SK-N-SH (cell line): Measurements from ENCODE around the gene PPP5C. TPM values are rescaled to one million over a fixed set of nuclear protein-coding genes. Genes with fewer than 3 reads are reported as not detected.

Experiments used
- CTCF ChIA-PET: fragments of 300-600, 350-600 bp; formaldehyde crosslinking; extraction: SDS; loops from one replicate; lab custom pipeline; 2021; lab: Yijun Ruan, JAX
- POLR2A ChIA-PET: fragments of 350-600 bp; sonication (Branson Sonifier 250); formaldehyde crosslinking; extraction: SDS; loops from one replicate; lab custom pipeline; 2020; ENCODE audit warnings: antibody characterized with exemption, inconsistent platforms; lab: Yijun Ruan, JAX
- DNase-seq: peaks from one replicate; pipeline ENCODE4 v3.0.0; 2012
- H2AFZ ChIP-seq: fragments of 200-600 bp; sonication (generic); 2 replicates; pipeline ENCODE4 v1.8.1; 2016; ENCODE audit warnings: antibody characterized with exemption, mild to moderate bottlenecking, low read depth
- H3F3A ChIP-seq: fragments of 200-600 bp; sonication (generic); replicated peaks from 2 replicates; pipeline ENCODE3; 2016; ENCODE audit warnings: antibody characterized with exemption, mild to moderate bottlenecking; ENCODE audit not compliant: insufficient read depth
- H3K27ac ChIP-seq, 2 experiments: fragments of 200-500 bp in 1 of 2; fragments of 200-600 bp in 1 of 2; sonication (Bioruptor generic) in 1 of 2; sonication (generic), shearing (Covaris generic) in 1 of 2; 2 replicates each; pipeline versions ENCODE4 v1.5.1 to v1.6.1; 2014 to 2016; ENCODE audit warnings: low read depth in 2 of 2, inconsistent platforms in 1 of 2, low read length in 1 of 2, mild to moderate bottlenecking in 1 of 2, mixed read lengths in 1 of 2
- H3K27me3 ChIP-seq: fragments of 200-600 bp; sonication (generic), shearing (Covaris generic); 2 replicates; pipeline ENCODE4 v1.6.1; 2016; ENCODE audit warnings: mixed run types; ENCODE audit not compliant: insufficient read depth
- H3K36me3 ChIP-seq, 2 experiments: fragments of 200-500 bp in 1 of 2; fragments of 200-600 bp in 1 of 2; sonication (Bioruptor generic) in 1 of 2; sonication (generic) in 1 of 2; replicated peaks in 1 of 2; 2 replicates each; pipeline versions ENCODE3 to v1.5.1; 2014 to 2016; ENCODE audit warnings: low read length in 1 of 2, mild to moderate bottlenecking in 1 of 2; ENCODE audit not compliant: insufficient read depth in 2 of 2, control insufficient read depth in 1 of 2
- H3K4me1 ChIP-seq, 2 experiments: fragments of 200-500 bp in 1 of 2; fragments of 200-600 bp in 1 of 2; sonication (Bioruptor generic) in 1 of 2; sonication (generic), shearing (Covaris generic) in 1 of 2; 2 replicates each; pipeline versions ENCODE4 v1.5.1 to v1.6.1; 2014 to 2016; ENCODE audit warnings: low read depth in 1 of 2, low read length in 1 of 2, mixed run types in 1 of 2; ENCODE audit not compliant: insufficient read depth in 2 of 2, control insufficient read depth in 1 of 2
- H3K4me2 ChIP-seq: fragments of 200-600 bp; sonication (generic), shearing (Covaris generic); 2 replicates; pipeline ENCODE4 v1.6.1; 2017; ENCODE audit warnings: mixed run types
- H3K4me3 ChIP-seq, 2 experiments: fragments of 200-500 bp in 1 of 2; fragments of 200-600 bp in 1 of 2; sonication (Bioruptor generic) in 1 of 2; sonication (generic), shearing (Covaris generic) in 1 of 2; 2 replicates each; pipeline versions ENCODE4 v1.5.1 to v1.8.1; 2014 to 2016; ENCODE audit warnings: low read depth in 2 of 2, inconsistent platforms in 1 of 2, low read length in 1 of 2, mild to moderate bottlenecking in 1 of 2, mixed read lengths in 1 of 2, moderate library complexity in 1 of 2
- H3K79me2 ChIP-seq: fragments of 200-600 bp; sonication (generic); 2 replicates; pipeline ENCODE4 v1.8.1; 2017; ENCODE audit warnings: mild to moderate bottlenecking; ENCODE audit not compliant: insufficient read depth
- H3K9ac ChIP-seq: fragments of 200-600 bp; sonication (generic); 2 replicates; pipeline ENCODE4 v1.6.1; 2017; ENCODE audit warnings: mixed run types
- H3K9me2 ChIP-seq: fragments of 200-600 bp; sonication (generic); 2 replicates; pipeline ENCODE4 v1.6.1; 2017; ENCODE audit warnings: mixed run types
- H3K9me3 ChIP-seq: fragments of 200-600 bp; sonication (generic); 2 replicates; pipeline ENCODE4 v1.6.1; 2017; ENCODE audit warnings: mixed run types, mild to moderate bottlenecking, moderate library complexity
- H4K20me1 ChIP-seq: fragments of 200-600 bp; sonication (generic); 2 replicates; pipeline ENCODE4 v1.6.1; 2017; ENCODE audit warnings: mild to moderate bottlenecking, mixed run types; ENCODE audit not compliant: insufficient read depth
- CHD2 ChIP-seq: fragments of 150-350 bp; IDR thresholded peaks from 2 replicates; pipeline ENCODE4 v1.6.1; 2018; ENCODE audit warnings: low read length; ENCODE audit not compliant: partially characterized antibody
- ELF1 ChIP-seq: IDR thresholded peaks from 2 replicates; pipeline ENCODE4 v1.4.0; 2012
- GABPA ChIP-seq: IDR thresholded peaks from 2 replicates; pipeline ENCODE4 v1.4.0; 2012; ENCODE audit warnings: low read depth, mild to moderate bottlenecking
- IRF3 ChIP-seq: fragments of 150-350 bp; IDR thresholded peaks from 2 replicates; pipeline ENCODE4 v1.6.1; 2016; ENCODE audit warnings: mild to moderate bottlenecking, low read depth, low read length
- MAX ChIP-seq: IDR thresholded peaks from 2 replicates; pipeline ENCODE4 v1.4.0; 2012; ENCODE audit warnings: low read depth
- NRF1 ChIP-seq: IDR thresholded peaks from 2 replicates; pipeline ENCODE4 v1.6.1; 2012; ENCODE audit warnings: low read depth, mild to moderate bottlenecking, low read length
- POLR2AphosphoS5 ChIP-seq: IDR thresholded peaks from 2 replicates; pipeline ENCODE4 v1.6.1; 2012; ENCODE audit warnings: low read depth, low read length
- RXRA ChIP-seq: IDR thresholded peaks from 2 replicates; pipeline ENCODE4 v1.4.0; 2012; ENCODE audit warnings: low read depth, mild to moderate bottlenecking, borderline replicate concordance
- SMC3 ChIP-seq: IDR thresholded peaks from 2 replicates; pipeline ENCODE4 v1.6.1; 2012; ENCODE audit warnings: low read depth, low read length, improper control_type of control experiment
- TCF12 ChIP-seq: IDR thresholded peaks from 2 replicates; pipeline ENCODE4 v1.4.0; 2012
- TEAD4 ChIP-seq: IDR thresholded peaks from 2 replicates; pipeline ENCODE4 v1.4.0; 2012; ENCODE audit warnings: mild to moderate bottlenecking, borderline replicate concordance; ENCODE audit not compliant: insufficient read depth
- WGBS: methylation state at CpG from one replicate; pipeline ENCODE4 v1.1.6; 2017; ENCODE audit warnings: low lambda C conversion rate; 5-methylcytosine and 5-hydroxymethylcytosine counted together
- polyA plus RNA-seq, 3 experiments: library from polyadenylated mRNA; depleted of rRNA; stranded (reverse); fragments of >200 nt; gene quantifications; 2 replicates each; pipeline ENCODE4 v1.2.3, GENCODE V29; 2012
- TF ChIP-seq, protein P1 (sequence below): IDR thresholded peaks from 2 replicates; pipeline ENCODE4 v1.4.0; 2012; ENCODE audit warnings: low read depth, borderline replicate concordance
- TF ChIP-seq, protein P2 (sequence below): IDR thresholded peaks from 2 replicates; pipeline ENCODE4; 2012

Gene PPP5C
- polyA plus RNA-seq, 1 of the 3 experiments (the other 2 are of a cell fraction): 162 TPM

DNA sequence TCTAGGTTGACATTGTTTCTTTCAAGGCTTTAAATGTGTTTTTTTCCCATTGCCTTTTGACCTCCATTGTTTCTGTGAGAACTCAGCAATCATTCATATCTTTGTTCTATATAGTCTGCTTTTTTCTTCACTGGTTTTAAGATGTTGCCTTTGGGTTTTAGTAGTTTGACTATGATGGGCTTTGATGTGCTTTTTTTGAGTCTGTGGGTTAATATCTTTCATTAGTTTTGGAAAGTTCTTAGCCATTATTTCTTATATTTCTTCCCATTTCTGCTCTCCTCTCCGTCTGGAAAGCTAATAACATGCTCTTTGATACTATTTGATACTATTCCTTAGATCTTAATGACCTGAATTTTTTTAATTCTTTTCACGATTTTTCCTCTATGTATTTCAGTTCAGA lies 33.8 kb downstream of the PPP5C start:
- CTCF ChIA-PET: interaction anchor here (1.1 to 2.0 kb wide), 5 partner anchors 8 to 136 kb away, joined by 3 to 9 read pairs (median 5); no protein-coding TSS in a partner anchor
- no peak for TF ChIP-seq ELF1
- TF ChIP-seq RXRA: no peak
- Histone ChIP-seq H3K4me3 (no peak overlapping the region), H3K4me2 (no peak overlapping the region), H3K27ac (no peak overlapping the region), H3K9me3 (no peaks in the 10 kb centered on the region), H3K9me2 (no peaks in the 10 kb centered on the region), H3K9ac (no peak overlapping the region), H3F3A (peaks cover 19% of the 10 kb centered on the region), H4K20me1 (0 out of 2 replicates have a peak, but pooled peaks cover 16% of the 10 kb centered on the region), H3K4me1 (peaks cover 0 to 19% of the 10 kb centered on the region in 2 experiments; a peak in 3 of 4 replicates), H3K27me3 (no peaks in the 10 kb centered on the region), H3K36me3 (peaks cover 61 to 65% of the 10 kb centered on the region in 2 experiments), H3K79me2 (peaks cover 39% of the 10 kb centered on the region), H2AFZ (no peak overlapping the region)
- DNase-seq: no peak
- WGBS: 93% methylated on average over 2 of the region's 2 CpGs
- POLR2A ChIA-PET: no interaction called here

DNA sequence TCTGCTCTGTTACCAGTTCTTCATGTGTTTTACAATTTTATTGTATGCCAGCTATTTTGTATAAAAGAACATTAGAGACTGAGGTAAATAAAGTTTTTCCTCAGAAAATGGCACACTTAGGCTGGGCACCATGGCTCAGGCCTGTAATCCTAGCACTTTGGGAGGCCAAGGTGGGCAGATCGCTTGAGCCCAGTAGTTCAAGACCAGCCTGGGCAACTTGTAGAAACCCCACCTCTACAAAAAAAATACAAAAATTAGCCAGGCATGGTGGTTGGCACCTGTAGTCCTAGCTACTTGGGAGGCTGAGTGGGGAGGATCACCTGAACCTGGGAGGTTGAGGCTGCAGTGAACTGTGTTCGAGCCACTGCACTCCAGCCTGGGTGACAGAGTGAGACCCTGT lies 34.5 kb downstream of the PPP5C start:
- 0 out of 2 replicates have a peak, but pooled peaks cover 16% of the 10 kb centered on the region for H4K20me1 ChIP-seq
- POLR2A ChIA-PET: no interaction called here
- peaks cover 19% of the 10 kb centered on the region for H3F3A ChIP-seq
- no peak overlapping the region for H3K27ac ChIP-seq
- peaks cover 0 to 19% of the 10 kb centered on the region in 2 experiments; a peak in 3 of 4 replicates for H3K4me1 ChIP-seq
- no peaks in the 10 kb centered on the region for H3K27me3 ChIP-seq
- TF ChIP-seq IRF3 (no peak), CHD2 (no peak), TCF12 (no peak), NRF1 (no peak), GABPA (no peak), POLR2AphosphoS5 (no peak), TEAD4 (no peak), SMC3 (no peak), ELF1 (no peak), MAX (no peak)
- TF ChIP-seq, protein P1, sequence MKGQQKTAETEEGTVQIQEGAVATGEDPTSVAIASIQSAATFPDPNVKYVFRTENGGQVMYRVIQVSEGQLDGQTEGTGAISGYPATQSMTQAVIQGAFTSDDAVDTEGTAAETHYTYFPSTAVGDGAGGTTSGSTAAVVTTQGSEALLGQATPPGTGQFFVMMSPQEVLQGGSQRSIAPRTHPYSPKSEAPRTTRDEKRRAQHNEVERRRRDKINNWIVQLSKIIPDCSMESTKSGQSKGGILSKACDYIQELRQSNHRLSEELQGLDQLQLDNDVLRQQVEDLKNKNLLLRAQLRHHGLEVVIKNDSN: no peak
- TF ChIP-seq, protein P2, sequence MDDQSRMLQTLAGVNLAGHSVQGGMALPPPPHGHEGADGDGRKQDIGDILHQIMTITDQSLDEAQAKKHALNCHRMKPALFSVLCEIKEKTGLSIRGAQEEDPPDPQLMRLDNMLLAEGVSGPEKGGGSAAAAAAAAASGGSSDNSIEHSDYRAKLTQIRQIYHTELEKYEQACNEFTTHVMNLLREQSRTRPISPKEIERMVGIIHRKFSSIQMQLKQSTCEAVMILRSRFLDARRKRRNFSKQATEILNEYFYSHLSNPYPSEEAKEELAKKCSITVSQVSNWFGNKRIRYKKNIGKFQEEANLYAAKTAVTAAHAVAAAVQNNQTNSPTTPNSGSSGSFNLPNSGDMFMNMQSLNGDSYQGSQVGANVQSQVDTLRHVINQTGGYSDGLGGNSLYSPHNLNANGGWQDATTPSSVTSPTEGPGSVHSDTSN: no peak
- TF ChIP-seq, all 33 proteins: peak for 0
- peaks cover 39% of the 10 kb centered on the region for H3K79me2 ChIP-seq
- H2AFZ ChIP-seq: no peak overlapping the region
- 95% methylated on average over 2 of the region's 2 CpGs for WGBS
- H3K9me3 ChIP-seq: no peaks in the 10 kb centered on the region
- no peak overlapping the region for H3K4me2 ChIP-seq
- DNase-seq: no peak
- no peaks in the 10 kb centered on the region for H3K9me2 ChIP-seq
- H3K4me3 ChIP-seq: no peak overlapping the region
- no peak overlapping the region for H3K9ac ChIP-seq
- peaks cover 56 to 60% of the 10 kb centered on the region in 2 experiments for H3K36me3 ChIP-seq
- CTCF ChIA-PET: interaction anchor here (0.9 to 2.0 kb wide), 6 partner anchors 9 to 135 kb away, joined by 3 to 9 read pairs (median 4); no protein-coding TSS in a partner anchor
